GM12891 (cell line): ENCODE measurements around the gene UBE4A.

Experiments
- POLR2A ChIP-seq: IDR thresholded peaks from 2 replicates; pipeline ENCODE4 v1.6.1; 2011; ENCODE audit warnings: low read depth, low read length, control low read depth
- POU2F2 ChIP-seq: IDR thresholded peaks from 2 replicates; pipeline ENCODE4 v1.6.1; 2011; ENCODE audit warnings: low read depth, mild to moderate bottlenecking, control low read depth, low read length, moderate library complexity
- TAF1 ChIP-seq: IDR thresholded peaks from 2 replicates; pipeline ENCODE4 v1.6.1; 2011; ENCODE audit warnings: low read depth, low read length, control low read depth

- TF ChIP-seq POLR2A (no peak), POU2F2 (no peak), TAF1 (no peak)
Measured at GRCh38 chr11:118396097-118396501, 36.7 kb downstream of the UBE4A start.
